Cardiac septum (tissue), 1 donor: ENCODE results near the gene BIN1. TPM values are rescaled to one million over a fixed set of nuclear protein-coding genes. Genes with fewer than 3 reads are reported as not detected.
A peak's percentile ranks its signal among the peaks of the same experiment; 100 is the strongest.
"Not testable (repeated sequence)": the region's sequence is repeated elsewhere in the genome, so short reads cannot be mapped to it uniquely, and the experiment has no call there.

Experiments
- DNase-seq: peaks from one replicate; pipeline ENCODE4 v3.0.0-alpha.2; 2020; ENCODE audit warnings: low spot score
- intact Hi-C: fragments of 100-400 bp; cut with DNase I; formaldehyde crosslinking; loops from one replicate; pipeline ENCODE4 v1.14.0; 2022
- total RNA-seq: library from RNA; stranded (reverse); fragmentation: NEBNext Ultra II Directional; extraction: Animal tissue kit (Norgen Biotek cat#: 25700); gene quantifications from one replicate; pipeline ENCODE4 v1.2.1, GENCODE V29; 2021
- donor health status: DM: no; HTN: no; CAD: no.

BIN1 gene
- total RNA-seq, 1 donor from 2014 or later, result 14.0 TPM

GRCh38 chr2:127137225-127137624 lies 30.3 kb upstream of the BIN1 start:
- intact Hi-C loops, result no loop called here
- DNase-seq, result no peak

GRCh38 chr2:127134833-127135830 lies 28.2 kb upstream of the BIN1 start:
- no peak for DNase-seq
- intact Hi-C loops, result no loop called here

GRCh38 chr2:127134235-127134634 lies 27.3 kb upstream of the BIN1 start:
- no peak for DNase-seq
- intact Hi-C loops, result no loop called here

- DNase-seq, result no peak
Observed at GRCh38 chr2:127133793-127134192, 26.8 kb upstream of the BIN1 start.

GRCh38 chr2:127130421-127130820 lies 23.5 kb upstream of the BIN1 start:
- intact Hi-C loops, result no loop called here
- DNase-seq, result no peak

More at GRCh38 chr2:127133793-127134192, 26.8 kb upstream of the BIN1 start:
- intact Hi-C loops, result no loop called here

GRCh38 chr2:127129937-127130336 lies 23.0 kb upstream of the BIN1 start:
- DNase-seq, result no peak
- intact Hi-C loops, result no loop called here

- DNase-seq, result no peak
- intact Hi-C loops, result no loop called here
Observed at GRCh38 chr2:127128445-127128904, 21.5 kb upstream of the BIN1 start.

- DNase-seq, result no peak
- intact Hi-C loops, result no loop called here
Observed at GRCh38 chr2:127125821-127126220, 18.9 kb upstream of the BIN1 start.

- intact Hi-C loops, result no loop called here
- no peak for DNase-seq
Observed at GRCh38 chr2:127124426-127124825, 17.5 kb upstream of the BIN1 start.

- DNase-seq, result no peak
- intact Hi-C loops, result no loop called here
Observed at GRCh38 chr2:127122361-127123027, 15.5 kb upstream of the BIN1 start.

- intact Hi-C loops, result no loop called here
- DNase-seq, result no peak
Observed at GRCh38 chr2:127121776-127122176, 14.8 kb upstream of the BIN1 start.

- intact Hi-C loops, result no loop called here
- no peak for DNase-seq
Observed at GRCh38 chr2:127121353-127121752, 14.4 kb upstream of the BIN1 start.

- DNase-seq, intact Hi-C loops: not testable (repeated sequence)
Observed at GRCh38 chr2:127120408-127120807, 13.5 kb upstream of the BIN1 start.

- DNase-seq, result no peak
- intact Hi-C loops, result no loop called here
Observed at GRCh38 chr2:127118467-127118866, 11.5 kb upstream of the BIN1 start.

- intact Hi-C loops, result no loop called here
Observed at GRCh38 chr2:127118038-127118437, 11.1 kb upstream of the BIN1 start.

GRCh38 chr2:127117603-127118002 lies 10.6 kb upstream of the BIN1 start:
- intact Hi-C loops, result no loop called here
- no peak for DNase-seq

More at GRCh38 chr2:127118038-127118437, 11.1 kb upstream of the BIN1 start:
- no peak for DNase-seq

- intact Hi-C loops, result no loop called here
- no peak for DNase-seq
Observed at GRCh38 chr2:127115471-127116199, 8.7 kb upstream of the BIN1 start.

- peak; percentile 26 for DNase-seq
- intact Hi-C loops, result no loop called here
Observed at GRCh38 chr2:127110985-127111384, 4.0 kb upstream of the BIN1 start.

GRCh38 chr2:127108090-127108523 lies 1.2 kb upstream of the BIN1 start:
- intact Hi-C loops, result loop anchor here (5.0 kb wide), 1 partner anchor 41 kb away; no protein-coding TSS in a partner anchor
- no peak for DNase-seq

GRCh38 chr2:127107622-127107999 lies 657 bp upstream of the BIN1 start:
- DNase-seq, result no peak
- intact Hi-C loops, result loop anchor here (5.0 kb wide), 1 partner anchor 40 kb away; no protein-coding TSS in a partner anchor
